H1 (cell line): ENCODE results near the gene COL8A2. TPM values are rescaled to one million over a fixed set of nuclear protein-coding genes. Genes with fewer than 3 reads are reported as not detected.
A peak's percentile ranks its signal among the peaks of the same experiment; 100 is the strongest.

Experiments
- CTCF ChIA-PET: fragments of 300-600 bp; sonication (Branson Sonifier 250); formaldehyde crosslinking; loops from one replicate; lab custom pipeline; 2021; ENCODE audit not compliant: partially characterized antibody; lab: Charles Lee
- POLR2A ChIA-PET: fragments of 300-600 bp; sonication (Branson Sonifier 250); formaldehyde crosslinking; loops from one replicate; lab custom pipeline; 2021; ENCODE audit warnings: inconsistent platforms; ENCODE audit not compliant: partially characterized antibody; lab: Charles Lee
- DNase-seq, 2 experiments: peaks; one replicate each; pipeline versions ENCODE4 v3.0.0 to v3.0.0-alpha.2; 2010 to 2022; ENCODE audit warnings: low spot score in 2 of 2, low read depth in 1 of 2, mixed read lengths in 1 of 2
- FAIRE-seq: peaks from 2 replicates; lab custom pipeline; 2011; peaks lifted over from hg19 to GRCh38; lab: Jason Lieb, UNC
- H2AFZ ChIP-seq: 2 replicates; pipeline ENCODE4 v1.8.1; 2012; ENCODE audit warnings: low read length, inconsistent platforms
- H2AK5ac ChIP-seq: 2 replicates; pipeline ENCODE4 v1.6.1; 2013; ENCODE audit warnings: low read depth, low read length
- H2BK120ac ChIP-seq: replicated peaks from 2 replicates; pipeline ENCODE3; 2013; ENCODE audit warnings: low read depth, low read length, inconsistent platforms
- H2BK12ac ChIP-seq: 2 replicates; pipeline ENCODE4 v1.6.1; 2013; ENCODE audit warnings: low read depth, low read length
- H2BK15ac ChIP-seq: 2 replicates; pipeline ENCODE4 v1.6.1; 2013; ENCODE audit warnings: low read length
- H2BK20ac ChIP-seq: 2 replicates; pipeline ENCODE4 v1.6.1; 2013; ENCODE audit warnings: low read length
- H2BK5ac ChIP-seq: 2 replicates; pipeline ENCODE4 v1.6.1; 2013; ENCODE audit warnings: low read depth, low read length
- H3K14ac ChIP-seq: 2 replicates; pipeline ENCODE4 v1.6.1; 2013; ENCODE audit warnings: inconsistent platforms; ENCODE audit not compliant: insufficient read length
- H3K18ac ChIP-seq: 2 replicates; pipeline ENCODE4 v1.6.1; 2013; ENCODE audit warnings: low read length; ENCODE audit errors: extremely low read depth
- H3K23ac ChIP-seq: 2 replicates; pipeline ENCODE4 v1.6.1; 2013; ENCODE audit warnings: inconsistent platforms; ENCODE audit not compliant: insufficient read length
- H3K23me2 ChIP-seq: 2 replicates; pipeline ENCODE4 v1.6.1; 2013; ENCODE audit warnings: low read depth, low read length
- H3K27ac ChIP-seq: 2 replicates; pipeline ENCODE4 v1.6.1; 2011; ENCODE audit warnings: low read depth, low read length, inconsistent platforms
- H3K27me3 ChIP-seq, 4 experiments: replicated peaks in 1 of 4; 1 replicate in 1 of 4; 2 replicates in 3 of 4; pipeline versions ENCODE4 v1.6.1 to v1.8.1; 2011 to 2013; ENCODE audit warnings: low read length in 3 of 4, mild to moderate bottlenecking in 3 of 4, inconsistent platforms in 2 of 4, mixed read lengths in 2 of 4, moderate library complexity in 1 of 4; ENCODE audit not compliant: control insufficient read depth in 3 of 4, insufficient read depth in 3 of 4; ENCODE audit errors: extremely low read depth in 1 of 4
- H3K36me3 ChIP-seq, 4 experiments: 2 replicates each; pipeline versions ENCODE4 v1.6.1 to v1.8.1; 2011 to 2013; ENCODE audit warnings: mild to moderate bottlenecking in 4 of 4, low read length in 3 of 4, moderate library complexity in 2 of 4, control low read depth in 1 of 4, inconsistent platforms in 1 of 4; ENCODE audit not compliant: insufficient read depth in 4 of 4, control insufficient read depth in 2 of 4
- H3K4ac ChIP-seq: replicated peaks from 2 replicates; pipeline ENCODE3; 2013; ENCODE audit warnings: low read length, low read depth, mixed read lengths, inconsistent platforms; ENCODE audit not compliant: insufficient read length
- H3K4me1 ChIP-seq, 4 experiments: replicated peaks in 1 of 4; 1 replicate in 1 of 4; 2 replicates in 3 of 4; pipeline versions ENCODE4 v1.6.1 to v1.8.1; 2011 to 2013; ENCODE audit warnings: low read length in 3 of 4, inconsistent platforms in 2 of 4, mixed read lengths in 1 of 4; ENCODE audit not compliant: insufficient read depth in 4 of 4, control insufficient read depth in 3 of 4
- H3K4me2 ChIP-seq, 2 experiments: 2 replicates each; pipeline versions ENCODE4 v1.6.1 to v1.8.1; 2011 to 2013; ENCODE audit warnings: low read depth in 2 of 2, low read length in 2 of 2, control low read depth in 1 of 2, inconsistent platforms in 1 of 2, mild to moderate bottlenecking in 1 of 2; ENCODE audit not compliant: insufficient read depth in 1 of 2
- H3K4me3 ChIP-seq, 4 experiments: fragments of 200-600, 300-600 bp in 1 of 4; sonication (generic), shearing (Covaris generic), sonication (Bioruptor Twin) in 1 of 4; 2 replicates each; pipeline versions ENCODE4 v1.5.1 to v1.8.1; 2011 to 2016; ENCODE audit warnings: low read length in 4 of 4, low read depth in 3 of 4, control low read depth in 2 of 4, inconsistent platforms in 2 of 4, mild to moderate bottlenecking in 2 of 4, mixed read lengths in 1 of 4, moderate library complexity in 1 of 4; ENCODE audit not compliant: insufficient read depth in 2 of 4; ENCODE audit errors: extremely low read depth in 1 of 4
- H3K56ac ChIP-seq: replicated peaks from 2 replicates; pipeline ENCODE3; 2013; ENCODE audit warnings: low read depth, mild to moderate bottlenecking, mixed read lengths, low read length, inconsistent platforms; ENCODE audit not compliant: insufficient read length
- H3K79me1 ChIP-seq: 2 replicates; pipeline ENCODE4 v1.6.1; 2013; ENCODE audit warnings: low read depth, low read length, control low read depth
- H3K79me2 ChIP-seq, 2 experiments: 2 replicates each; pipeline versions ENCODE4 v1.6.1 to v1.8.1; 2012 to 2013; ENCODE audit warnings: low read length in 2 of 2, mild to moderate bottlenecking in 2 of 2, inconsistent platforms in 1 of 2; ENCODE audit not compliant: insufficient read depth in 2 of 2, control insufficient read depth in 1 of 2
- H3K9ac ChIP-seq, 4 experiments: replicated peaks in 1 of 4; 1 replicate in 1 of 4; 2 replicates in 3 of 4; pipeline versions ENCODE4 v1.6.1 to v1.8.1; 2011 to 2013; ENCODE audit warnings: low read depth in 3 of 4, low read length in 3 of 4, control low read depth in 2 of 4, mild to moderate bottlenecking in 2 of 4, moderate library complexity in 2 of 4, inconsistent platforms in 1 of 4; ENCODE audit errors: extremely low read depth in 1 of 4
- H3K9me3 ChIP-seq, 2 experiments: 2 replicates each; pipeline versions ENCODE4 v1.6.1 to v1.8.1; 2012 to 2013; ENCODE audit warnings: mild to moderate bottlenecking in 2 of 2, moderate library complexity in 2 of 2, control low read depth in 1 of 2, inconsistent platforms in 1 of 2, low read depth in 1 of 2, low read length in 1 of 2, mixed read lengths in 1 of 2; ENCODE audit not compliant: insufficient read depth in 2 of 2
- H4K20me1 ChIP-seq, 2 experiments: replicated peaks in 1 of 2; 2 replicates each; pipeline versions ENCODE3 to v1.8.1; 2011 to 2013; ENCODE audit warnings: inconsistent platforms in 2 of 2, low read length in 2 of 2, mild to moderate bottlenecking in 1 of 2; ENCODE audit not compliant: insufficient read depth in 2 of 2, control insufficient read depth in 1 of 2
- H4K5ac ChIP-seq: 2 replicates; pipeline ENCODE4 v1.6.1; 2013; ENCODE audit warnings: low read length, low read depth, mixed read lengths, inconsistent platforms; ENCODE audit not compliant: insufficient read length
- H4K8ac ChIP-seq: 2 replicates; pipeline ENCODE4 v1.8.0; 2013; ENCODE audit warnings: mild to moderate bottlenecking, moderate library complexity, low read length, inconsistent platforms; ENCODE audit not compliant: insufficient read depth; ENCODE audit errors: extremely low read depth
- H4K91ac ChIP-seq: replicated peaks from 2 replicates; pipeline ENCODE3; 2013; ENCODE audit warnings: low read length, mixed read lengths, inconsistent platforms; ENCODE audit not compliant: insufficient read length
- SP1 ChIP-seq: IDR thresholded peaks from 2 replicates; pipeline ENCODE4 v1.6.1; 2011; ENCODE audit warnings: low read depth, low read length
- YY1 ChIP-seq: IDR thresholded peaks from 2 replicates; pipeline ENCODE4 v1.6.1; 2011; ENCODE audit warnings: low read depth, mild to moderate bottlenecking, low read length
- WGBS, 2 experiments: shearing (Covaris generic) in 1 of 2; methylation state at CpG; one replicate each; pipeline versions ENCODE4 v1.1.6 to v1.1.7; 2013 to 2015; ENCODE audit warnings: low lambda C conversion rate in 2 of 2, mixed read lengths in 2 of 2, inconsistent platforms in 1 of 2, low coverage in 1 of 2, missing lambda C conversion rate in 1 of 2; ENCODE audit not compliant: insufficient replicate concordance in 2 of 2, insufficient coverage in 1 of 2, insufficient read length in 1 of 2; ENCODE audit errors: extremely low coverage in 1 of 2, missing lambda C conversion rate in 1 of 2; 5-methylcytosine and 5-hydroxymethylcytosine counted together
- polyA plus RNA-seq, 7 experiments: library from polyadenylated mRNA; depleted of rRNA in 3 of 7; stranded (reverse) in 5 of 7; unstranded in 2 of 7; fragments of >200 nt in 5 of 7; fragments of 200-250 nt in 2 of 7; gene quantifications; 1 replicate in 5 of 7; 2 replicates in 1 of 7; 4 replicates in 1 of 7; pipeline versions ENCODE4 v1.2.1 to v1.2.3, GENCODE V29; 2011 to 2013; ENCODE audit warnings: missing spikeins in 2 of 7, mixed read lengths in 2 of 7
- total RNA-seq: library from RNA; stranded (reverse); fragmentation: NEBNext Ultra II Directional; extraction: Animal tissue kit (Norgen Biotek cat#: 25700); gene quantifications from 2 replicates; pipeline ENCODE4 v1.2.1, GENCODE V29; 2021

Gene COL8A2
- total and polyA plus RNA-seq, 2 of the 8 experiments (the other 6 are each of a cell fraction or from before 2014, with no cell fraction given): 2.1 to 2.8 TPM

DNA sequence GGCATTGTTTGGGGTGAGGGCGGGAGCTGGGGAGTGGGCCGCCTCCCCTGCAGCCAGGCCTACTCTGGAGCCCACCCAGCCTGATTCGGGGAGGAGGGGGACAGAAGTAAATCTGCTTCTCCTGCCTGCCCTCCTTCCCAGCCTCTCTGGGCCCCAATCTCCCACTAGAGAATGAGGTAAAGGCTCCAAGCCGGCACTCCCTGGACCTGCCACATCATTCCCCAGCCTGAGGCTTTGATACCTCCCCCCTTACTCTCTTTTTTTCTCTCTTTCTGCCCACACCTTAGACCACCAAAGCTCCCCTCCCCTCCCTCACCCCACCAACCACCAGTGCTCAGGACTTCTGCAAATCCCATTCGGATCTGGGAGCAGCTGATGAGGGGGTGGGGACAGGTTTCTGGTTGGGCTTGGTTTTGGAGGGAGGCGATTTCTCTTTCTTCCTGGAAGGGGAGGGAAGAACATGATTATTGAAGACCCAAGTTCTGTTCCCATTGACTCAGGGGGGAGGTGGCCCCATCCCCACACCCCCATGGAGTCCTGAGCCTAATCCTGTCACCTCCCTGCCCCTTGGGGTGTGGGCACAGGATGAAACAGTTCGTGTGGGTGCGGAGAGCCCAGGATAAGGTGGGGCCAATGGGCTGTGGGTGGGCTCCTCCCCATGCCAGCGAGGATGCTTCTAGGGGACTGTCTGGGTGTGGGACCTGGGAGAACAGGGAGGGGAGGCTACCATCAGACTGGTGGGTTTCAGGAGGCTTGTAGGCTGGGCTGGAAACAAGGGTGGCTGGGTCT is 32.3 kb upstream of the COL8A2 start:
- Histone ChIP-seq H4K20me1 (peaks cover 0 to 13% of the 10 kb centered on the region in 2 experiments), H2BK15ac (peak overlapping the region; percentile 46; the same call in 1 of the 2 replicates), H3K56ac (no peak overlapping the region), H3K9ac (no peak overlapping the region; a peak in 3 of 7 replicates), H2AK5ac (no peak overlapping the region), H3K36me3 (no peaks in the 10 kb centered on the region), H3K27me3 (peaks cover 11 to 29% (median 25%) of the 10 kb centered on the region in 4 experiments), H2BK20ac (no peak overlapping the region), H3K79me2 (peaks cover 0 to 38% of the 10 kb centered on the region in 2 experiments; a peak in 3 of 4 replicates), H2BK5ac (no peak overlapping the region; the same call in 1 of the 2 replicates), H4K5ac (no peak overlapping the region), H2BK120ac (no peak overlapping the region), H3K4ac (peak overlapping the region; percentile 61), H3K4me1 (peaks cover 0 to 27% (median 16%) of the 10 kb centered on the region in 4 experiments; a peak in 6 of 7 replicates), H3K79me1 (peaks cover 17% of the 10 kb centered on the region), H3K9me3 (no peaks in the 10 kb centered on the region), H4K91ac (no peak overlapping the region), H3K23me2 (peaks cover 11% of the 10 kb centered on the region), H2AFZ (no peak overlapping the region), H3K4me3 (peak overlapping the region; percentile 64 to 96 (median 76)), H3K27ac (no peak overlapping the region), H2BK12ac (peak overlapping the region; percentile 9; the same call in 1 of the 2 replicates), H3K23ac (no peak overlapping the region), H3K4me2 (peak overlapping the region; percentile 88 to 96), H3K18ac (peak overlapping the region; percentile 32; the same call in 1 of the 2 replicates), H3K14ac (peak overlapping the region; percentile 21), H4K8ac (no peak overlapping the region)
- no peak for FAIRE-seq
- 24% methylated on average over 6 of the region's 9 CpGs; no CpG with 5 or more reads in 1 of the 2 experiments for WGBS, 2 experiments
- ChIA-PET POLR2A (interaction anchor here (0.9 to 5.1 kb wide), 14 partner anchors 8 to 229 kb away, joined by 3 to 44 read pairs (median 6); partner anchors contain the start of genes EVA1B, SH3D21, THRAP3 and TRAPPC3), CTCF (interaction anchor here (1.0 to 10.1 kb wide), 5 partner anchors 17 to 129 kb away, joined by 3 to 261 read pairs (median 5); no protein-coding TSS in a partner anchor)
- TF ChIP-seq YY1 (no peak), SP1 (peak; percentile 54; the same call in 1 of the 2 replicates)
- no peak for DNase-seq
